GM18517 (cell line): ENCODE measurements around the gene EPHA8.

Experiments used
- ATAC-seq: cut with Tn5 transposase; IDR thresholded peaks from one replicate; pipeline ENCODE4 v1.9.1; 2021; ENCODE audit warnings: mild to moderate bottlenecking, moderate library complexity; ENCODE audit not compliant: unreplicated experiment

EPHA8 gene

GRCh38 chr1:22613572-22613918, 50.3 kb downstream of the EPHA8 start:
- no peak for ATAC-seq

GRCh38 chr1:22613951-22614350, 50.7 kb downstream of the EPHA8 start:
- no peak for ATAC-seq

DNA sequence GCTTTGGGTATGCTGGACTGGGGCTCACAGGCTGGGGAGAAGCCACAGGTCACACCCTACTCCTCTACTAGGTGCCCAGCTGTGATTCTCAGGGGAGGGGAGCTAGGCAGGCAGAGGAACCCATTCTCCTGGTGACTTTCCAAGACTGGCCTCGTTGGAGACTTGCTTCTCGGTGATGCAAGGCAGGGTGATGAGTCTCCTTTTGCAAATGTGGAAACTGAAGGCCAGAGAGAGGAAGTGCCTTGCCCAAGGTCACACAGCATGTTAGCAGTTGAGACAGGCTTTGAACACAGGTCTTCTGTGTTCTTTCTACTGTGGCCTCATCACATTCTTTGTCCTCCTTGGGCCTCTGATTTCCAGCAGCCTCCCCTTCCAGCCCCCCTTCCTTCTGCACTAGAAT, 52.6 kb downstream of the EPHA8 start:
- ATAC-seq = no peak

GRCh38 chr1:22616571-22616970, 53.3 kb downstream of the EPHA8 start:
- no peak for ATAC-seq

- ATAC-seq = no peak
Measured at GRCh38 chr1:22618056-22618455, 54.8 kb downstream of the EPHA8 start.

DNA sequence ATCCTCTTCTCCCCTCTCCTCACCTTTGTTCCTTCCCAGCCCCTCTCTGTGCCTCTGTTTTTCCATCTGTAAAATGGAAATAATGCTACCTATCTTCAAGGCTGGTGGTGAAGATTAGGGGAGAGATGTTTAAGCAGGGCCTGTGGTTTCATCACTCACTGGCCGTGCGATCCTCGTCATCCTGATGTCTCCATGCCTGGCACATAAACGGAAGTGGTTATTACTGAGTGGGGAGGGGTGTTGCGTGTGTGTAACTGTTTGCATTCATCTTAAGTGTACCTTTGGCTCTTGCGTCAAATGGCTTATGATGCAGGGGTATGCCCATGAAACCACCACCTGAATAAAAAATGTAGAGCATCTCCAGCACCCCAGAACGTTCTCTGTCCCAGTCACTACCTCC, 56.0 kb downstream of the EPHA8 start:
- no peak for ATAC-seq

DNA sequence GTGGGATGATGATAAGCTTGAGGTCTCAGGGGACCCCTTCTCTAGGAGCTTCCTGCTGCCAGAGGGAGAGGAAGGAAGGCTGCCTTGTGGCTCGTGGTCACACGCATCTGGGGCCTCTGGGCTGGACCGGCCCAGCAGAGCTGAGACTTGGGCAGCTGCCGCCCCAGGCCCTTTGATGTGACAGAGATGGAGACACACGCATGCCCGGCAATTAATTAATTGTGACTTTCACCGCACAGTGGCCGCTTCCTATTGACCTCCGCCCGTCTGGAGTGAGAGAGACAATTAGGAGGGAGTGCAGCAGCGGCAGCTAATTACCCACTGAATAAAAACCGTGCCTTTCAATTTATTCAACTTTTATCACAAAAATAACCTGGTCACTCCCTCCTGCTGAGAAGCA, 56.5 kb downstream of the EPHA8 start:
- ATAC-seq = no peak

- ATAC-seq = no peak
Measured at GRCh38 chr1:22621761-22622160, 58.5 kb downstream of the EPHA8 start.

GRCh38 chr1:22625262-22625925, 62.1 kb downstream of the EPHA8 start:
- ATAC-seq = no peak

- ATAC-seq = no peak
Measured at GRCh38 chr1:22626237-22627157, 63.2 kb downstream of the EPHA8 start.

DNA sequence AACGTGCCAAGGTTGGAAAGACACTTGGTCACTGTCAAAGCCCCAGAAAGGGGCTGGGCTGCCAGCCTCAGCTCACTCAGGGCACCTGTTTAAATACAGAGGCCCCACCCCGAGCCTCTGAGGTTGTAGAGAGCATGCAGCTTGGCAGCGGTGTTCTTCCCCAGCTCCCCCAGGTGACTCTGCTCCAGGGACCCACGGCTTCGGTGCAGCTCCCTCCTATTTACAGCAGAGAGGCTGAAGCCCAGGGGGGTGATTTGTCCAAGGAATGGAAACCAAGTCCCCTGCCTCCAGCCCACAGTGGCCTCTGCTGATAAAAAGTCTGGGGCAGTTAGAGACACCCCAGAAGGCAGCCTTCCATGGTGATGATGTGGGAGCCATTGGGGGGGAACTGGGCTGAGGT, 64.0 kb downstream of the EPHA8 start:
- ATAC-seq = no peak

DNA sequence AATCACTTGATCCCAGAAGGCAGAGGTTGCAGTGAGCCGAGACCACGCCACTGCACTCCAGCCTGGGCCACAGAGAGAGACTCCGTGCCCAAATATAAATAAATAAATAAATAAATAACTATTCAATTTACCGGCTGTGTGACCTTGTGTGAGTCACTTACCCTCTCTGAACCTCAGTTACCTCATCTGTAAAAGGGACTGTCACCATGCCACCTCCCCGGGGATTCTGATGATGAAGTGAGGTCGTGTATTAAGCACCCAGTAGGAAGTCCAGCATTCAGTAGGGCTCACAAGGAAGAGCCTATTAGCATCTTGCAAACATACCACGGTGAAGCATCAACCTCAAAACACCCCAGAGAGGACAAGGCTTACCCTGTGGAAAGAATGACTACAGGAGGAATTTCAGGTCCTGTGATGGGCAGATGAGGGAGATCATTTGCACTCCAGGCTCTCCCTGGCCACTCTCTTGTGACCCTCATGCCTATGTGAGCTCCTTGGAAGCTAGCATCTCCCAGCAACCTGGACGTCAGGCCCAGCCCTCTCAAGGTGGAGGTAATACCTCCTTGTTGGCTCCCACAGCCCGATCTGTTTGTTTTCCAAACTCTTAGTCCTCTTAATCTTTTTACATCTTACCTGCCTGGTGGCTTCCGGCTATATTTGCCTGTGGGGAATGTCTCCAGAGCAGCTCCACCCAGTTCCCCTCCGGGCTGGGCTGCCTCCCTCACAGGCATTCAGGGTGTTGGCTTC, 65.6 kb downstream of the EPHA8 start:
- no peak for ATAC-seq

GRCh38 chr1:22629886-22630285, 66.6 kb downstream of the EPHA8 start:
- ATAC-seq = no peak

DNA sequence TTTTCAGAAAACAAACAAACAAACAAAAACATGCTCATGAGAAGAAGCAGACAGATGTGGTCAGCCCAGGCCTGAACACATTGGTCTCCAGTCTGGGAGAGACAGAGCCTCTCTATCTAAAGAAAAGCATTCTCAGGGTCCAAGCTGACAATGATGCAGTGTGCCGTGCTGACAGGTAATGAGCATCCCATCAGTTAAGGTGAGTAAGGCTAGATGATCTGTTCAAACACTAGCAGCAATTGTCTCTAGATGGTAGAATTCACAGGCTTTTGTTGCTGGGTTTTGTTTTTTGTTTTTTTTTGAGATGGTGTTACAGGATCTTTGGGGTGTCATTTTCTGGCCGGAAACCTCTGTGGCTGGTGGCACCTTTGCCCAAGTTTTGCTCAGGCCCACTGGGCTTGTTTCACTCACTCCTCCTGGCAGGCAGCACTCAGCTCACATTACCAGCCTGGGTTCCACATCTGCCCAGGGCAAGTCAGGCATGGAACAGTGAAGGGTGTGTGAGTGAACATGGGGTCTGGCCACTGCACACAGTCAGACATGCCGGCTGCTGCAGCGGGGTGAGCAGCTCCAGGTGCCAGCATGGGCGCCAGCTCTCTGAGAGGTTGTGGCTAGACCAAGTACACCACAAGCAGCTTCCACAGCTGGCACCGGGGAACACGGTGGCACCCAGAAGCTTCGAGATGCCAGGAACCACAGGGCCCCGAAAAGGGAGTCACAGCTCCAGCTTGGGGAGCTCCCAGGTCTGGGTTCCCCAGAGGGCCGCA, 70.6 kb downstream of the EPHA8 start:
- no peak for ATAC-seq

DNA sequence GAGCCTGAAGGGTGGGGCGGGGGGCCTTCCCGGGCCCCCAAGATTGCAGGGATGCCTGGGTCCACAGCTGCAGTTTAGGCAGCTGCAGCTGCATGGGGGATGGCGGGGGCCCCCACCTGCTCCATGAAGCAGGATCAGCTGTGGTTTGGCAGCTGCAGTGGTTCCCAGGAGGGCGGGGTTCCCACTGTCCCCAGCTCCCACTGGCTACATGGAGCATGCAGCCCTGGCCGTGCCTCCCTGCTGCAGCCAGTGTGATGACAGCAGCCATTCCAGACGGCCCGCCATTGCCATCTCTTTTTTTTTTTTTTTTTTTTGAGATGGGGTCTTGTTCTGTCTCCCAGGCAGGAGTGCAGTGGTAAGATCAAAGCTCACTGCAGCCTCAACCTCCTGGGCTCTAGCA, 72.1 kb downstream of the EPHA8 start:
- ATAC-seq = no peak

- ATAC-seq = no peak
Measured at GRCh38 chr1:22636353-22636752, 73.1 kb downstream of the EPHA8 start, which contains the start of gene C1QA. Gene C1QA (plus strand): TSS chr1:22636628. CDS start chr1:22637617, 989 bp downstream.

- no peak for ATAC-seq
Measured at GRCh38 chr1:22636927-22637326, 73.6 kb downstream of the EPHA8 start.

DNA sequence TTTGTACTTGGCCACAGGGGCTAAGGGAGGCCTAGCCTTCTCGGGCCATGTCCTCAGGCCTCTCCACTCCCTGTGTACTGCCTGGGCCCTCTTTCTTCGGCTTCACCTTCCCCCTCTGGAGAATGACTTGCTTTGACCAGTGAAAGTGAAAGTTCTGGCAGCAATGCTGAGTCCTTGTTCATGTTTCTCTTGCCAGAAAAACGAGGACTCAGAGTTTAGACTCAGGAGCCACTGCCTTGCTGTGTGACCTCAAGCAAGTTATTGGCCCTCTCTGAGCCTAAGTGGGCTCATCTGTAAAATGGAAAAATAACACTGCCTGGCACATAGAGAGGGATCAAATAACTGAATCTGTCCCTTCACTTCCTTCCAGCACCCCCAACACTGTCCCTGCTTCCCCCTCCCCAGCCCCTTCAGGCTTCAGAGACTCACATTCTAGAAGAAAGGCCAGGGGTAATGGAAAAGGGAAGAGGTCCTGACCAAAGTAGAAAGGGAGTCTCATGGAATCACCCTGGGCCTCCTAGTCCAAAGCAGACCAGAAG, 74.7 kb downstream of the EPHA8 start:
- no peak for ATAC-seq

GRCh38 chr1:22638476-22639234, 75.4 kb downstream of the EPHA8 start:
- no peak for ATAC-seq

DNA sequence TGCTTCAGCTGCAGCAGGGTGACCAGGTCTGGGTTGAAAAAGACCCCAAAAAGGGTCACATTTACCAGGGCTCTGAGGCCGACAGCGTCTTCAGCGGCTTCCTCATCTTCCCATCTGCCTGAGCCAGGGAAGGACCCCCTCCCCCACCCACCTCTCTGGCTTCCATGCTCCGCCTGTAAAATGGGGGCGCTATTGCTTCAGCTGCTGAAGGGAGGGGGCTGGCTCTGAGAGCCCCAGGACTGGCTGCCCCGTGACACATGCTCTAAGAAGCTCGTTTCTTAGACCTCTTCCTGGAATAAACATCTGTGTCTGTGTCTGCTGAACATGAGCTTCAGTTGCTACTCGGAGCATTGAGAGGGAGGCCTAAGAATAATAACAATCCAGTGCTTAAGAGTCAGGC, 76.0 kb downstream of the EPHA8 start:
- no peak for ATAC-seq
